ENCODE measurements around the gene ROS1.

DNA sequence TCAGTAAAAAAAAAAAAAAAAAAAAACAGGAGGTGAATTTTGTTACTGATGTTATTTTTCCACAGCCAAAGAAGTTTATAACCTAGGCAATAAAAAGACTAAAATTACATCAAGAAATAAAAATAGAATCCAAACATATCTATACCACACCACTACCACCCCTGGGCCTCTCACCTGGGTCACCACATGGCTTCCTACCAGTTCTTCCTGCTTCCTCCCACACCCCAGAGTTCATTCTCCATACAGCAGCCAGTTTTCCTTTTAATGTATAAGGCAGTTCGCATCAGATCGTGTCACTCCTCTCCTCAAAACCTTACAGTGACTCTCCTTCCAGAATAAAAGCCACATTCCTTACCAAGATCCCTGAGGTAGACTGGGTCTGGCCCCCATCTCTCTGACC is 23.9 kb downstream of the ROS1 start:
- TF ChIP-seq, protein P1, sequence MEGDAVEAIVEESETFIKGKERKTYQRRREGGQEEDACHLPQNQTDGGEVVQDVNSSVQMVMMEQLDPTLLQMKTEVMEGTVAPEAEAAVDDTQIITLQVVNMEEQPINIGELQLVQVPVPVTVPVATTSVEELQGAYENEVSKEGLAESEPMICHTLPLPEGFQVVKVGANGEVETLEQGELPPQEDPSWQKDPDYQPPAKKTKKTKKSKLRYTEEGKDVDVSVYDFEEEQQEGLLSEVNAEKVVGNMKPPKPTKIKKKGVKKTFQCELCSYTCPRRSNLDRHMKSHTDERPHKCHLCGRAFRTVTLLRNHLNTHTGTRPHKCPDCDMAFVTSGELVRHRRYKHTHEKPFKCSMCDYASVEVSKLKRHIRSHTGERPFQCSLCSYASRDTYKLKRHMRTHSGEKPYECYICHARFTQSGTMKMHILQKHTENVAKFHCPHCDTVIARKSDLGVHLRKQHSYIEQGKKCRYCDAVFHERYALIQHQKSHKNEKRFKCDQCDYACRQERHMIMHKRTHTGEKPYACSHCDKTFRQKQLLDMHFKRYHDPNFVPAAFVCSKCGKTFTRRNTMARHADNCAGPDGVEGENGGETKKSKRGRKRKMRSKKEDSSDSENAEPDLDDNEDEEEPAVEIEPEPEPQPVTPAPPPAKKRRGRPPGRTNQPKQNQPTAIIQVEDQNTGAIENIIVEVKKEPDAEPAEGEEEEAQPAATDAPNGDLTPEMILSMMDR (IDR thresholded peaks at IDR 0.05): no peak
- TF ChIP-seq POLR2A (IDR thresholded peaks at IDR 0.05): no peak
